Brain microvascular endothelial cell (primary cell): Measurements from ENCODE around the gene ZFHX2.
"Not testable (repeated sequence)": the region's sequence is repeated elsewhere in the genome, so short reads cannot be mapped to it uniquely, and the experiment has no call there.

ENCODE experiments used
- DNase-seq: peaks from one replicate; pipeline ENCODE4 v3.0.0-alpha.2; 2020
- H3K27ac ChIP-seq: fragments of 250-450 bp; sonication (Bioruptor Pico); 2 replicates; pipeline ENCODE4 v1.5.1; 2020; ENCODE audit warnings: mild to moderate bottlenecking, moderate library complexity
- H3K27me3 ChIP-seq: fragments of 250-450 bp; sonication (Bioruptor Pico); replicated peaks from 2 replicates; pipeline ENCODE4 v1.5.1; 2020; ENCODE audit warnings: mild to moderate bottlenecking
- H3K36me3 ChIP-seq: fragments of 250-450 bp; sonication (Bioruptor Pico); replicated peaks from 2 replicates; pipeline ENCODE4 v1.5.1; 2020; ENCODE audit warnings: mild to moderate bottlenecking
- H3K4me3 ChIP-seq: 2 replicates; pipeline ENCODE4 v1.5.1; 2011; ENCODE audit warnings: low read depth, mild to moderate bottlenecking, control low read depth, low read length, moderate library complexity
- CTCF ChIP-seq: IDR thresholded peaks from 2 replicates; pipeline ENCODE4 v1.5.1; 2011; ENCODE audit warnings: low read depth, mild to moderate bottlenecking, moderate library complexity, low read length, control low read depth, inconsistent platforms; ENCODE audit errors: missing control alignments
- in situ Hi-C: cut with HindIII; loops from 2 replicates; pipeline ENCODE4 v1.10.0; 2017; ENCODE audit warnings: low sequenced_read_pairs, low pct_ligation_motif_present

The ZFHX2 gene

DNA sequence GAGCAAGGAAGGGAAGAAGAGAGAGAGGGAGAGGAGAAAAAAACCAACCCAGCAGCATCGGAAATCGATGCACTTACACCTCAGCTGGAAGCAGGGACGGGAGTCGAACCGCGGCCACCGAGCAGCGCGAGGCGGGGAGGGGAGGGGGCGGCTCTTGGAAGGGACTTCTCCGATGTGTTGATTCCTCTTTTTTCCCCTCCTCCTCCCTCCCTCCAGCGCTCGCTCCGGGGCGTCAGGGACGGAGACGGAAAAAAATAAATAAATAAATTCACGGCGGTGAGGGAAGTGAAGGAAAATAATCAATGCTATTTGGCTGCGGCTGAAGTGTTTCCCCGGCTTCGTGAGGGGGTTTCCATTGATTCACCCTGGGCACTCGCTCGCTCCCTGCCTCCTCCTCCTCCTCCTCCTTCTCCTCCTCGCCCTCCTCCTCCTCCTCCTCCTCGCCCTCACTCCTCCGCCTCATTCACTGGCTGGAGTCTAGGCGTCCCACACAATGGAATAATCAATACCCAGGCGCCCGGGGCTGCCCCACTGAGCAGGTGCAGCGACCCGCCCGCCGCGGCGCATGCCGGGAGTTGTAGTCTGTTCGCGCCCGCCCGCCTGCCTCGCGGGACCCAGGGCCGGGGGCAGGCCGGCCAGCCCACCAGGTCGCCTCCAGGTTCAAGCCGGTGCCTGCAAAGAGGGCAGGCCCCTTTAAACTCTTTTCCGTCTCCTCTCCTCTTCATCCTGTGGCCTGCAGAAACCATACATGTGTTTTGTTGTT, at the start of gene ZFHX2:
Gene ZFHX2 (minus strand): TSS at position 500 of the 763 bp plus-strand sequence. CDS start 16,440 bp downstream, outside the sequence.
- in situ Hi-C loops: no loop called here
- DNase-seq: peak; percentile 30
- TF ChIP-seq CTCF: no peak
- H3K36me3 ChIP-seq: no peaks in the 10 kb centered on the region
- no peaks in the 10 kb centered on the region for H3K27me3 ChIP-seq
- H3K27ac ChIP-seq: no peak within 1 kb of the TSS
- H3K4me3 ChIP-seq: peak within 1 kb of the TSS; percentile 55

- H3K36me3 ChIP-seq: no peaks in the 10 kb centered on the region
- DNase-seq: no peak
- H3K27ac ChIP-seq: no peak overlapping the region
- no peak overlapping the region for H3K4me3 ChIP-seq
- H3K27me3 ChIP-seq: no peaks in the 10 kb centered on the region
- in situ Hi-C loops: no loop called here
- TF ChIP-seq CTCF: no peak
Observed at GRCh38 chr14:23600806-23601205, 49.2 kb upstream of the ZFHX2 start.

DNA sequence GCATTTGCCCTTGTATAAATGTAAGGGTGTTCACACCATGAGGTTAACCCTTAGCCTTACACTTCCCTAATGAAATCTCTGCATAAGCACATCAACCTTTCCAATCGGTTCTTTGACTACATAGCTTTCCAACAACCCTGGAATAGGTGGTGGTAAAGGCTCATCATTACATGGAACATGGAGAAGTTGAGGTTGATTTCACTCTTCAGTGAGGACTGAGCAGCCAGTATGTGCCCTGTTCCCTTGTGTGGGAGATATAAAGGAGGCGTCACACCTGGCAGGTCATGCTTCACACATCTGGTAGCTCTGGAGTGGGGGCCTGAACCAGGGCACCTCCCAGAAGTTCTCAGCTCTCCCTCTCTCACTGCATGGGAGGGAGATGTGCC, 48.8 kb upstream of the ZFHX2 start:
- no peak for DNase-seq
- Histone ChIP-seq H3K36me3 (no peaks in the 10 kb centered on the region), H3K27me3 (no peaks in the 10 kb centered on the region), H3K4me3 (no peak overlapping the region), H3K27ac (no peak overlapping the region)
- in situ Hi-C loops: no loop called here
- no peak for TF ChIP-seq CTCF

GRCh38 chr14:23594191-23594590, 42.6 kb upstream of the ZFHX2 start:
- DNase-seq, H3K36me3 ChIP-seq, H3K27ac ChIP-seq, H3K4me3 ChIP-seq, H3K27me3 ChIP-seq, in situ Hi-C loops: not testable (repeated sequence)

- H3K4me3 ChIP-seq: no peak overlapping the region
- TF ChIP-seq CTCF: no peak
- no peaks in the 10 kb centered on the region for H3K27me3 ChIP-seq
- no peak for DNase-seq
- no peaks in the 10 kb centered on the region for H3K36me3 ChIP-seq
- H3K27ac ChIP-seq: no peak overlapping the region
- in situ Hi-C loops: no loop called here
Observed at GRCh38 chr14:23590198-23590597, 38.6 kb upstream of the ZFHX2 start.

GRCh38 chr14:23589606-23590005, 38.0 kb upstream of the ZFHX2 start:
- H3K27me3 ChIP-seq: no peaks in the 10 kb centered on the region
- in situ Hi-C loops: no loop called here
- no peak for DNase-seq
- no peaks in the 10 kb centered on the region for H3K36me3 ChIP-seq
- no peak overlapping the region for H3K27ac ChIP-seq
- no peak overlapping the region for H3K4me3 ChIP-seq
- TF ChIP-seq CTCF: no peak
